NCI-H748 treated with DMSO at 0.1 percent for 48 hours (cell line): ENCODE measurements around the gene GANC.
"Not testable (repeated sequence)": the region's sequence is repeated elsewhere in the genome, so short reads cannot be mapped to it uniquely, and the experiment has no call there.

Experiments used
- DNase-seq: peaks from one replicate; lab custom pipeline; 2025; lab: John Stamatoyannopoulos, UW

Gene GANC

GRCh38 chr15:42272939-42273899, at the start of gene GANC, which contains the start of gene TMEM87A:
Gene GANC (plus strand): TSS chr15:42273201. CDS start chr15:42274482, 1,281 bp downstream.
Gene TMEM87A (minus strand): TSS chr15:42273433. CDS start chr15:42273398, 35 bp downstream.
- peak; percentile 89 for DNase-seq

GRCh38 chr15:42226648-42227047, 46.4 kb upstream of the GANC start:
- DNase-seq: no peak

DNA sequence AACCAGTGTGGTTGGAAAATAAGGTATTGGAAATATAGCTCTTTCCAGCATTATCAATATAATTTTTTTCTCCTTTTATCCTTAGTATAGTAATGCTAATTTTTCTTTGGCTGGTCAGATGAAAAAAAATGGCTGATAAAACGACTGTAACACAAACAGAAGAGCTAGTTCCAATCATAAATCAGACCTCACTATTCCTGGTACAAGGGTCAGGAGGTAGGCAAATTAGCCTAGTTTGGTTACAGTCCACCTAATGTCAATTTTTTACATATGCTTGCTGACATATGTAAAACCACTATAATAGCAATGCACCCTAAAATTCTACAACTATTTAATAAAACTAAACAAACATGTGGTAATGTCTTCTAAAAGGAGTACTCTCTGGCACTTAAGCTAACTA, 45.0 kb upstream of the GANC start:
- DNase-seq: no peak

- DNase-seq: not testable (repeated sequence)
These were observed 44.0 kb upstream of the GANC start for GRCh38 chr15:42228981-42229380.

- no peak for DNase-seq
These were observed 41.9 kb upstream of the GANC start for GRCh38 chr15:42231088-42231487.

DNA sequence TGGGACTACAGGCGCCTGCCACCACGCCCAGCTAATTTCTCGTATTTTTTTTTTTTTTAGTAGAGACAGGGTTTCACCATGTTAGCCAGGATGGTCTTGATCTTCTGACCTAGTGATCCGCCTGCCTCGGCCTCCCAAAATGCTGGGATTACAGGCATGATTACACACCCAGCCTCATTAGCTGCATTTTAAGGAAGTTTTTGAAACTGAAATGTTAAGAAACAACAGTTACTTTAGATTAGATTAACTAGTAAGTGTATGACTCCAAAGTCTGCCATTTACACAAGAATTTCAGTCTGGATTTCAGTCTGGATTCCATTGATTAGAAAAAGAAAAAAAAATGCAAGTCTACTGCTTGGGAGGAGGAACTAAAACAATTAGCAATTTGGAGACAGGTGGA, 40.4 kb upstream of the GANC start:
- DNase-seq: no peak

DNA sequence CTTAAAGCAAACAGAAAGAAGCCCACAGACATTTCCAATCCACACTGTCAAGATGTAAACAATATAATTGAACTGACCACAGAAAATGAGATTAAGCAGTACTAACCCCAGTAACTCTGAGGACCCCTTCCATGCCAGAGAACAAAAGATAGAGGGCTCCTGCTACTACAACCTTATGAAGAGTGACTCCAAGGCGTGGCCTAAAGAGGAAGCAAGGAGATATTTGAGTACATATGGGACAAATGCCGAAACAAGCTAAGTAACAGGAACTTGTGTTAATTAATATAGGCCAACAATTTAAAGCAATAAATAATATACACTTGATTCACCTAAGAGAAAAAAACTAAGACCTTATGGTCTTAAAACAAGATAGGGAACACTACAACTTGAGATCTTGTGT, 39.9 kb upstream of the GANC start:
- no peak for DNase-seq

- DNase-seq: no peak
These were observed 33.3 kb upstream of the GANC start for GRCh38 chr15:42239528-42240182.

DNA sequence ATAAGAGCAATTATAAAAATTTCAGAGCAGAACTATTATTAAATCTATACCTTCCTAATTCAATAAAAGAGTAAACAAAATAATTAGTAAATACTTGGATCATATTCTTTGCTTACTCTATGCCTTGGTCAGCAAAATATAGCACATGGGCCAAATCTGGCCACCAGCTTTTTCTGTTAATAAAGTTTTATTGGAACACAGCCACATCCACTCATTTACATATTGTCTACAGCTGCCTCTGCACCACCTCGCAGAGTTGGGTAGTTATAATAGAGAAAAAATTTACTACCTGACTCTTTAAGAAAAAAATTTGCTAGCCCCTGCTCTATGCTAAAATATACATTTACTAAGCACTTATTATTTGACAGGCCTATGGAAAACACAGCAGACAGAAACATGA, 32.2 kb upstream of the GANC start:
- no peak for DNase-seq

- DNase-seq: no peak
These were observed 19.7 kb upstream of the GANC start for GRCh38 chr15:42253300-42253699.

DNA sequence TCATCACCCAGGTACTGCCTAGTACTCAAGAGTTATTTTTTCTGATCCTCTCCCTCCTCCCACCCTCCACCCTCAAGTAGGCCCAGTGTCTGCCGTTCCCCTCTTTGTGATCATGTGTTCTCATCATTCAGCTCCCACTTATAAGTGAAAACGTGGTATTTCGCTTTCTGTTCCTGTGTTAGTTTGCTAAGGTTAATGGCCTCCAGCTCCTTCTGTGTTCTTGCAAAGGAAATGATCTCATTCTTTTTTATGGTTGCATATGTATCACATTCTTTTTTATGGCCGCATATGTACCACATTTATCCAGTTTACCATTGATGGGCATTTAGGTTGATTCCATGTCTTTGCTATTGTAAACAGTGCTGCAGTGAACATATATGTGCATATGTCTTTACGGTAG, 8.2 kb upstream of the GANC start:
- no peak for DNase-seq

DNA sequence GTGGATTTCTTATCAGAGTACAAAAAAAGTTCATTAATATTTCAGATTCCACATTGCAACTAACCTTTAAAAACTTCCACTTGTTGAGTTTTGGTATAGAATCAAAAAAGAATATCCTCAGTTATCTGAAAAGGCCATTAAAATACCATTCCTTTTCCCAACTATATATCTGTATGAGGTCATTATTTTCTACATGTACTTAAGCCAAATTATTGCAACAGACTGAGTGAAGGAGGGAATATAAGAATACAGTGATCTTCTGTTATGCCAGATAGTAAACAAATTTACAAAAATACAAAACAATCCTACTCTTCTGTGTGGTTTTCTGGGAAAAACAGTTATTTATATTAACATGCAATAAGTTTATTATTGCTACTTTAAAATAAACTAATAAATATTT, 5.7 kb upstream of the GANC start:
- no peak for DNase-seq

- DNase-seq: no peak
These were observed 2.5 kb upstream of the GANC start for GRCh38 chr15:42270551-42270950.

GRCh38 chr15:42270996-42271395, 2.0 kb upstream of the GANC start:
- no peak for DNase-seq

- peak; percentile 41 for DNase-seq
These were observed 1.1 kb downstream of the GANC start for GRCh38 chr15:42273900-42274701.

- DNase-seq: no peak
These were observed 1.6 kb downstream of the GANC start for GRCh38 chr15:42274702-42274989.

DNA sequence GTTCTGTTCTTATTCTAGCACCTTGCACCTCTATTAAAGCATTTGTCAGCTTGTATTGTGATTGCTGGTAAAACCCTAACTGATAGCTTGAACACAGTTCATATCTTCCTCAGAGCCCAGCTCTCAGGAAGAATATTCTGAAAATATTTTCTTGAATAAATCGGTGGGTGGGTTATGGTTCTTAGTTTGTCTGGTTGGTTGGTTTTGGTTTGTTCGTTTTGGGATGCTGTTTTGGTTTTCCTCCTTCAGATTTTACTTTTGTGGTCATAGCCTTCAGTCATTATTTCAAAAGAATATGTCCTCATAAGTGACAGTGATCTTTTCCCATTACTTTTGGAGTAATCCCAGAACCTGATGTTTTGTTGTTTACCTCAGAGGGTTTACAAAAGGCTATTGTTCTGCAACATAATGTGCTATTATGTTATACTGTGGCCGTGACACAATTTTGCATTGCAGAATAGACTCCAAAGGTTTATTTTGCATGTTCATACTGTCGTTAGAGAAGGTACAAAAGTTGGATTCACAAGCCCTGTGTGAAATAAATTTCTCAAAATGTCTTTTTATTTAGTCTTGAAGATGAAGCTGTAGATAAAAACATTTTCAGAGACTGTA, 2.9 kb downstream of the GANC start:
- DNase-seq: no peak

DNA sequence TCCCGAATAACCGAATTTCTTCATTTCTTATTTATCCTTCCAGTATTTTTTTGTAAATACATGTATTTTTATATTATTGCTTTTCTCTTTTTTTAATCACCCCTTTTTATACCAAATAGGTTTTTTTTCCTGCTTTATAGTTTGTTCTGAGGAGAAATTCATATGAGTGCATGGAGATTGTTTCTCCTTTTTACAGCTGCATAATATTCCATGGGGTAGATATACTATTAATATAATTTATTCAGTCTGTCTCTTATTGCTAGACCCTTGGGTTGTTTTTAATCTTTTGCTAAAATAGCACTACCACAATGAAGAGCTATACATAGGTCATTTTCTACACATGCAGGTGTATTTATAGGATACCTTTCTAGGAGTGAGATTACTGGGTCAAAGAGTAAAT, 3.8 kb downstream of the GANC start:
- no peak for DNase-seq

DNA sequence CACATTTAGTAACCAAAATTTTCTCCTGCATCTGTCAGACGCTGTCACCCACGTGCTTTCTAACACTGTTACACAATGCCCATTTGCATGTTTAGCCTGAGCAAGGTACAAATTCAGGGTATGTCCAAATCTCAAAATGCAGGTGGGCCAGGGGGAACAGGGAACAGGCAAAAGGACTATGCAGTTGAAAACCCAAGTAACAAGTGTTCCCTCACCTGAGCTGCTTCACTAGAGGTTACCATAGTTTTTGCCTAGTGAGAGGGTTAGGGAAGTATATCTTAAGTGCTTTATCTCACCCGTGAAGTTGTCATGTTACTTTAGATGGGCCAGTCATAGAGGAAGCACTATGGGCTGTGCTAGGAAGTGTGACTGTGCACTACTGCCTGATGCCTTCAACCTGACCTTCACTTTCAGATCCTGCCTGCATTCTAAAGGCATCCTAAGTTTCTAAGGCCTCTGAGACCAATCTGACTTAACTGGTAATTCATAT, 6.3 kb downstream of the GANC start:
- no peak for DNase-seq

DNA sequence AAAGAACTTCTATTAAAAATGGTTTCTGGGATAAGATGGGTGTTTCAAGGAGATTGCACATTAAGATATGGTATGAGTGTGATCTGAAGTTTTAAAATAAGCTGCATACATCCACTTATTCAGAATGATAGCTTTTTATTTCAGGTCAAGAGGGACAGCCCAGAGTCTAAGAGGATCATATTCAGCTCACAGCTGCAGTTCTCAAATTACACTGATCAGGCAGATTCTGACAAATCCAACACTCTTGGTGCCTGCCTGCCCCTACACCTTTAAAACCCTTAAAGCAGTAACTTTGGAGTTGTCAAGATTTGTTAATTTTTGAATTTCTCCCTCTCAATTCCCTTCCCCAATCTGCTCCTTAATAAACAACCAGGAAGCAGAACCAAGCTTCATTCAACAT, 9.3 kb downstream of the GANC start:
- no peak for DNase-seq

GRCh38 chr15:42282926-42283325, 9.9 kb downstream of the GANC start:
- DNase-seq: no peak

- DNase-seq: no peak
These were observed 10.7 kb downstream of the GANC start for GRCh38 chr15:42283671-42284070.
